Measurements from ENCODE around the gene CACNA1S. TPM values are rescaled to one million over a fixed set of nuclear protein-coding genes. Genes with fewer than 3 reads are reported as not detected.

Gene CACNA1S
- total RNA-seq, 3 donors from 2014 or later, result not detected

- H3K27ac ChIP-seq, result no peak overlapping the region
These were observed 3.9 kb upstream of the CACNA1S start for GRCh38 chr1:201116091-201116490.

GRCh38 chr1:201115390-201115937 lies 3.2 kb upstream of the CACNA1S start:
- Histone ChIP-seq H3K36me3 (no peaks in the 10 kb centered on the region), H3K4me3 (no peak overlapping the region), H3K4me1 (no peaks in the 10 kb centered on the region), H3K9me3 (no peaks in the 10 kb centered on the region), H3K27ac (no peak overlapping the region), H3K27me3 (peaks cover 0 to 13% of the 10 kb centered on the region in 2 donors)
- TF ChIP-seq POLR2A (IDR thresholded peaks at IDR 0.05) (no peak), POLR2AphosphoS5 (IDR thresholded peaks at IDR 0.05) (no peak), CTCF (IDR thresholded peaks at IDR 0.05) (no peak)
- DNase-seq (ENCODE audit: low spot score in 2 of 2), result no peak
- intact Hi-C loops (cut with DNase I; ENCODE audit: low total_unique reads), result no loop called here

More at GRCh38 chr1:201116091-201116490, 3.9 kb upstream of the CACNA1S start:
- no peak for DNase-seq (ENCODE audit: low spot score in 2 of 2)
- Histone ChIP-seq H3K4me1 (no peaks in the 10 kb centered on the region), H3K27me3 (peaks cover 0 to 13% of the 10 kb centered on the region in 2 donors), H3K36me3 (no peaks in the 10 kb centered on the region), H3K4me3 (no peak overlapping the region), H3K9me3 (no peaks in the 10 kb centered on the region)
- intact Hi-C loops (cut with DNase I; ENCODE audit: low total_unique reads), result no loop called here
- TF ChIP-seq POLR2AphosphoS5 (IDR thresholded peaks at IDR 0.05) (no peak), CTCF (IDR thresholded peaks at IDR 0.05) (no peak), POLR2A (IDR thresholded peaks at IDR 0.05) (no peak)

GRCh38 chr1:201114245-201115131 lies 2.3 kb upstream of the CACNA1S start:
- Histone ChIP-seq H3K27ac (peak overlapping the region in 1 of 2 donors; percentile 44), H3K36me3 (no peaks in the 10 kb centered on the region), H3K9me3 (no peaks in the 10 kb centered on the region), H3K27me3 (peaks cover 0 to 13% of the 10 kb centered on the region in 2 donors), H3K4me1 (no peaks in the 10 kb centered on the region), H3K4me3 (peak overlapping the region; percentile 50 to 81 (median 62))
- DNase-seq (ENCODE audit: low spot score in 2 of 2), result peak; percentile 73 to 82
- TF ChIP-seq POLR2AphosphoS5 (IDR thresholded peaks at IDR 0.05), result no peak
- TF ChIP-seq CTCF (IDR thresholded peaks at IDR 0.05), result peak; percentile 73 to 84 (median 75)
- intact Hi-C loops (cut with DNase I; ENCODE audit: low total_unique reads), result no loop called here

GRCh38 chr1:201113451-201114244 lies 1.4 kb upstream of the CACNA1S start:
- intact Hi-C loops (cut with DNase I; ENCODE audit: low total_unique reads), result no loop called here
- no peaks in the 10 kb centered on the region for H3K36me3 ChIP-seq
- no peaks in the 10 kb centered on the region for H3K9me3 ChIP-seq
- no peak for DNase-seq (ENCODE audit: low spot score in 2 of 2)
- H3K4me3 ChIP-seq, result peak overlapping the region; percentile 50 to 81 (median 62)
- peaks cover 0 to 13% of the 10 kb centered on the region in 2 donors for H3K27me3 ChIP-seq
- no peak overlapping the region for H3K27ac ChIP-seq
- no peak for TF ChIP-seq POLR2A (IDR thresholded peaks at IDR 0.05)
- TF ChIP-seq POLR2AphosphoS5 (IDR thresholded peaks at IDR 0.05), result no peak
- TF ChIP-seq CTCF (IDR thresholded peaks at IDR 0.05), result no peak
- H3K4me1 ChIP-seq, result no peaks in the 10 kb centered on the region
